H9 (cell line): ENCODE data around the gene LYSMD3. TPM values are rescaled to one million over a fixed set of nuclear protein-coding genes. Genes with fewer than 3 reads are reported as not detected.

Experiments used
- DNase-seq: peaks from one replicate; pipeline ENCODE4 v3.0.0-alpha.2; 2017
- H2AFZ ChIP-seq: one replicate; pipeline ENCODE4 v1.6.1; 2013; ENCODE audit warnings: mild to moderate bottlenecking, low read length, control low read depth, moderate library complexity
- H2AK5ac ChIP-seq: 2 replicates; pipeline ENCODE4 v1.6.1; 2013; ENCODE audit warnings: low read length, control low read depth, mixed read lengths; ENCODE audit not compliant: insufficient read length
- H2BK120ac ChIP-seq: one replicate; pipeline ENCODE4 v1.6.1; 2013; ENCODE audit warnings: low read depth, mild to moderate bottlenecking, low read length, control low read depth, inconsistent platforms; ENCODE audit not compliant: poor library complexity, severe bottlenecking
- H2BK12ac ChIP-seq: 2 replicates; pipeline ENCODE4 v1.6.1; 2013; ENCODE audit warnings: low read length, control low read depth, mixed read lengths, low read depth; ENCODE audit not compliant: insufficient read length
- H2BK15ac ChIP-seq: 2 replicates; pipeline ENCODE4 v1.6.1; 2013; ENCODE audit warnings: low read depth, low read length, control low read depth
- H2BK20ac ChIP-seq: one replicate; pipeline ENCODE4 v1.6.1; 2013; ENCODE audit warnings: low read depth, mild to moderate bottlenecking, low read length, control low read depth, inconsistent platforms; ENCODE audit not compliant: poor library complexity, severe bottlenecking
- H2BK5ac ChIP-seq: 2 replicates; pipeline ENCODE4 v1.6.1; 2013; ENCODE audit warnings: low read length, control low read depth, mixed read lengths; ENCODE audit not compliant: insufficient read length
- H3K14ac ChIP-seq: 2 replicates; pipeline ENCODE4 v1.6.1; 2013; ENCODE audit warnings: low read length, control low read depth; ENCODE audit not compliant: insufficient read depth
- H3K18ac ChIP-seq: 2 replicates; pipeline ENCODE4 v1.6.1; 2013; ENCODE audit warnings: low read depth, mild to moderate bottlenecking, mixed read lengths, low read length, control low read depth; ENCODE audit not compliant: insufficient read length
- H3K23ac ChIP-seq: 2 replicates; pipeline ENCODE4 v1.6.1; 2013; ENCODE audit warnings: low read length, control low read depth, mixed read lengths, low read depth; ENCODE audit not compliant: insufficient read length
- H3K23me2 ChIP-seq: 2 replicates; pipeline ENCODE4 v1.6.1; 2013; ENCODE audit warnings: low read depth, mild to moderate bottlenecking, mixed read lengths, low read length, control low read depth; ENCODE audit not compliant: insufficient read length, poor library complexity, severe bottlenecking
- H3K27ac ChIP-seq: 2 replicates; pipeline ENCODE4 v1.5.1; 2013; ENCODE audit warnings: low read length, control low read depth, mixed read lengths, low read depth; ENCODE audit not compliant: insufficient read length
- H3K27me3 ChIP-seq: 2 replicates; pipeline ENCODE4 v1.6.1; 2013; ENCODE audit warnings: low read length, control low read depth, inconsistent platforms; ENCODE audit not compliant: insufficient read depth
- H3K4ac ChIP-seq: 2 replicates; pipeline ENCODE4 v1.6.1; 2013; ENCODE audit warnings: low read depth, mild to moderate bottlenecking, control low read depth, inconsistent platforms, low read length, moderate library complexity
- H3K4me1 ChIP-seq: 2 replicates; pipeline ENCODE4 v1.6.1; 2013; ENCODE audit warnings: low read length, control low read depth, inconsistent platforms; ENCODE audit not compliant: insufficient read depth
- H3K4me2 ChIP-seq: 2 replicates; pipeline ENCODE4 v1.6.1; 2013; ENCODE audit warnings: low read length, control low read depth, mixed read lengths; ENCODE audit not compliant: insufficient read length, insufficient read depth
- H3K56ac ChIP-seq: 2 replicates; pipeline ENCODE4 v1.6.1; 2013; ENCODE audit warnings: low read depth, mild to moderate bottlenecking, mixed read lengths, low read length, control low read depth; ENCODE audit not compliant: insufficient read length
- H3K79me1 ChIP-seq: 2 replicates; pipeline ENCODE4 v1.6.1; 2013; ENCODE audit warnings: low read depth, mild to moderate bottlenecking, moderate library complexity, low read length, control low read depth, inconsistent platforms; ENCODE audit not compliant: insufficient read depth, poor library complexity, severe bottlenecking
- H3K79me2 ChIP-seq: 2 replicates; pipeline ENCODE4 v1.6.1; 2013; ENCODE audit warnings: low read length, control low read depth, inconsistent platforms; ENCODE audit not compliant: insufficient read depth
- H3K9ac ChIP-seq: 2 replicates; pipeline ENCODE4 v1.6.1; 2013; ENCODE audit warnings: low read length, control low read depth, mixed read lengths; ENCODE audit not compliant: insufficient read length; ENCODE audit errors: extremely low read depth
- H3K9me3 ChIP-seq: one replicate; pipeline ENCODE4 v1.6.1; 2013; ENCODE audit warnings: low read depth, low read length, inconsistent platforms; ENCODE audit not compliant: control insufficient read depth
- H3T11ph ChIP-seq: one replicate; pipeline ENCODE4 v1.6.1; 2013; ENCODE audit warnings: mild to moderate bottlenecking, low read length, control low read depth, inconsistent platforms
- H4K20me1 ChIP-seq: one replicate; pipeline ENCODE4 v1.6.1; 2013; ENCODE audit not compliant: control insufficient read depth, insufficient read length, insufficient read depth
- H4K5ac ChIP-seq: 2 replicates; pipeline ENCODE4 v1.6.1; 2013; ENCODE audit warnings: low read depth, mild to moderate bottlenecking, mixed read lengths, low read length, control low read depth; ENCODE audit not compliant: insufficient read length
- H4K8ac ChIP-seq: replicated peaks from 2 replicates; pipeline ENCODE4 v1.6.1; 2013; ENCODE audit warnings: low read length, control low read depth, mixed read lengths, low read depth; ENCODE audit not compliant: insufficient read length
- H4K91ac ChIP-seq: 2 replicates; pipeline ENCODE4 v1.6.1; 2013; ENCODE audit warnings: low read depth, mild to moderate bottlenecking, moderate library complexity, mixed read lengths, low read length, control low read depth; ENCODE audit not compliant: insufficient read length
- H3K27ac Mint-ChIP-seq, 3 experiments: 2 replicates in 2 of 3; 3 replicates in 1 of 3; pipeline ENCODE4 v1.8.0; 2020 to 2021; ENCODE audit warnings: mixed read lengths in 3 of 3, mild to moderate bottlenecking in 1 of 3, moderate library complexity in 1 of 3
- H3K27me3 Mint-ChIP-seq: 2 replicates; pipeline ENCODE4 v1.8.0; 2021; ENCODE audit warnings: low read depth, mild to moderate bottlenecking, moderate library complexity, mixed read lengths
- H3K36me3 Mint-ChIP-seq, 3 experiments: 2 replicates in 2 of 3; 3 replicates in 1 of 3; pipeline ENCODE4 v1.8.0; 2020 to 2021; ENCODE audit warnings: low read depth in 3 of 3, mixed read lengths in 3 of 3; ENCODE audit not compliant: insufficient read depth in 1 of 3
- H3K4me1 Mint-ChIP-seq, 2 experiments: 2 replicates each; pipeline ENCODE4 v1.8.0; 2020; ENCODE audit warnings: mixed read lengths in 2 of 2
- H3K4me3 Mint-ChIP-seq, 2 experiments: 2 replicates in 1 of 2; 3 replicates in 1 of 2; pipeline ENCODE4 v1.8.0; 2020 to 2021; ENCODE audit warnings: mild to moderate bottlenecking in 2 of 2, mixed read lengths in 2 of 2, moderate library complexity in 1 of 2
- H3K9me3 Mint-ChIP-seq, 2 experiments: 2 replicates in 1 of 2; 3 replicates in 1 of 2; pipeline ENCODE4 v1.8.0; 2020; ENCODE audit warnings: mild to moderate bottlenecking in 2 of 2, mixed read lengths in 2 of 2, moderate library complexity in 1 of 2
- WGBS: extraction: QIAGEN DNeasy Blood & Tissue Kit; methylation state at CpG from one replicate; pipeline ENCODE4 v1.1.7; 2013; ENCODE audit warnings: missing lambda C conversion rate, low lambda C conversion rate, mixed read lengths; ENCODE audit not compliant: insufficient read length; ENCODE audit errors: extremely low coverage; 5-methylcytosine and 5-hydroxymethylcytosine counted together
- total RNA-seq: library from RNA; stranded (reverse); gene quantifications from 2 replicates; pipeline ENCODE4 v1.2.1, GENCODE V29; 2021
- TF ChIP-seq, protein P1 (sequence below): fragments of 200-600 bp; sonication (generic); conservative IDR thresholded peaks from 3 replicates; pipeline ENCODE4 v1.8.0; 2021; ENCODE audit warnings: antibody characterized with exemption, mild to moderate bottlenecking

Gene LYSMD3
- total RNA-seq, 1 experiment from 2014 or later, result 14.0 TPM

DNA sequence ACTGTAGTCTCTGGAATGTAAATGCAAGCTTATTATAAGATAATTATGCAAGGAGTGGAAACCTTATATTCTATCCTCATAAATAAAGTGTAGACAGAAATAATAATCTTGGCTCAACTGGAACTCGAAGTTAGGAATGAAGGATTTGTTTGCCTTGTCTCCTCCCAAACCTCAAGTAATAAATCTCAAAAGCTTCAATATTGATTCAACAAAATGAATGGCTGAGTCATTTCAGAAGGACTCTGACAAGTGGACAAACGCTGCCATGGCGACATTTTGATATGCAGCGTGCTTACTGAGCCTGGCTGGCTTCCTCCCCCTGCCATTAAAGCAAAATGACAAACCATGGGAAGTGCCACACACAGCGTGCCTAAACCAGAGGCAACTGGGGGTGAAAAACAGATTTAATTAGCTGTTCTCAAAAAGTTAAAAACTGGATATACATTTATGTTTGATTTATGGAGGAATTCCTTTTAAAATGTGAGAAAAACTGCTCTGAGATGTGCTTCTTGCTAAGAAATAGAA, 18.7 kb upstream of the LYSMD3 start:
- H2BK5ac ChIP-seq, result no peak overlapping the region
- Mint-ChIP-seq H3K4me3 (no peak overlapping the region), H3K36me3 (peaks cover 0 to 4% (median 0%) of the 10 kb centered on the region in 3 experiments; a peak in 2 of 7 replicates), H3K27me3 (0 out of 2 replicates have a peak, but pooled peaks cover 2% of the 10 kb centered on the region), H3K4me1 (peaks cover 45 to 49% of the 10 kb centered on the region in 2 experiments), H3K9me3 (no peaks in the 10 kb centered on the region), H3K27ac (no peak overlapping the region)
- H2AK5ac ChIP-seq, result no peak overlapping the region
- no peak overlapping the region for H2AFZ ChIP-seq
- H3K27me3 ChIP-seq, result no peaks in the 10 kb centered on the region
- TF ChIP-seq, protein P1, sequence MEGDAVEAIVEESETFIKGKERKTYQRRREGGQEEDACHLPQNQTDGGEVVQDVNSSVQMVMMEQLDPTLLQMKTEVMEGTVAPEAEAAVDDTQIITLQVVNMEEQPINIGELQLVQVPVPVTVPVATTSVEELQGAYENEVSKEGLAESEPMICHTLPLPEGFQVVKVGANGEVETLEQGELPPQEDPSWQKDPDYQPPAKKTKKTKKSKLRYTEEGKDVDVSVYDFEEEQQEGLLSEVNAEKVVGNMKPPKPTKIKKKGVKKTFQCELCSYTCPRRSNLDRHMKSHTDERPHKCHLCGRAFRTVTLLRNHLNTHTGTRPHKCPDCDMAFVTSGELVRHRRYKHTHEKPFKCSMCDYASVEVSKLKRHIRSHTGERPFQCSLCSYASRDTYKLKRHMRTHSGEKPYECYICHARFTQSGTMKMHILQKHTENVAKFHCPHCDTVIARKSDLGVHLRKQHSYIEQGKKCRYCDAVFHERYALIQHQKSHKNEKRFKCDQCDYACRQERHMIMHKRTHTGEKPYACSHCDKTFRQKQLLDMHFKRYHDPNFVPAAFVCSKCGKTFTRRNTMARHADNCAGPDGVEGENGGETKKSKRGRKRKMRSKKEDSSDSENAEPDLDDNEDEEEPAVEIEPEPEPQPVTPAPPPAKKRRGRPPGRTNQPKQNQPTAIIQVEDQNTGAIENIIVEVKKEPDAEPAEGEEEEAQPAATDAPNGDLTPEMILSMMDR, result no peak
- H4K8ac ChIP-seq, result no peak overlapping the region
- DNase-seq, result no peak
- no peak overlapping the region for H3K27ac ChIP-seq
- no peaks in the 10 kb centered on the region for H3K23me2 ChIP-seq
- H3K79me2 ChIP-seq, result no peaks in the 10 kb centered on the region
- H2BK120ac ChIP-seq, result no peak overlapping the region
- no peaks in the 10 kb centered on the region for H3K79me1 ChIP-seq
- no peaks in the 10 kb centered on the region for H4K20me1 ChIP-seq
- no peak overlapping the region for H3T11ph ChIP-seq
- no peak overlapping the region for H4K5ac ChIP-seq
- no peak overlapping the region for H2BK12ac ChIP-seq
- no peak overlapping the region for H3K4ac ChIP-seq
- H3K18ac ChIP-seq, result no peak overlapping the region
- no peak overlapping the region for H3K4me2 ChIP-seq
- no peak overlapping the region for H3K56ac ChIP-seq
- H2BK15ac ChIP-seq, result no peak overlapping the region
- H2BK20ac ChIP-seq, result no peak overlapping the region
- no peak overlapping the region for H3K23ac ChIP-seq
- H3K9ac ChIP-seq, result no peak overlapping the region
- no peak overlapping the region for H4K91ac ChIP-seq
- no CpG with 5 or more reads among the region's 5 CpGs for WGBS
- peaks cover 9% of the 10 kb centered on the region for H3K4me1 ChIP-seq
- no peaks in the 10 kb centered on the region for H3K9me3 ChIP-seq
- H3K14ac ChIP-seq, result no peak overlapping the region
